Testis (tissue), 3 donors: Measurements from ENCODE around the gene TRMU. TPM values are rescaled to one million over a fixed set of nuclear protein-coding genes. Genes with fewer than 3 reads are reported as not detected.

Experiments
- DNase-seq: peaks from one replicate; pipeline ENCODE4 v3.0.0-alpha.2; 2019
- H3K27ac ChIP-seq, 2 donors: fragments of 200-600 bp; sonication (generic); one replicate each; pipeline ENCODE4 v1.5.1; 2019
- H3K27me3 ChIP-seq: fragments of 200-600 bp; sonication (generic); one replicate; pipeline ENCODE4 v1.5.1; 2019
- H3K36me3 ChIP-seq: fragments of 200-600 bp; sonication (generic); one replicate; pipeline ENCODE4 v1.5.1; 2017; ENCODE audit warnings: low read depth; ENCODE audit errors: missing control alignments
- H3K4me1 ChIP-seq: fragments of 200-600 bp; sonication (generic); one replicate; pipeline ENCODE4 v1.5.1; 2019
- H3K4me3 ChIP-seq, 2 donors: fragments of 200-600 bp; sonication (generic); one replicate each; pipeline ENCODE4 v1.5.1; 2017 to 2019
- H3K9me3 ChIP-seq: fragments of 200-600 bp; sonication (generic); one replicate; pipeline ENCODE4 v1.5.1; 2017
- POLR2A ChIP-seq: fragments of 450-650 bp; IDR thresholded peaks from one replicate; pipeline ENCODE4 v1.6.1; 2017; ENCODE audit warnings: antibody characterized with exemption, mild to moderate bottlenecking, moderate library complexity
- WGBS, 2 donors: methylation state at CpG; one replicate each; pipeline ENCODE4 v1.1.5; 2018; 5-methylcytosine and 5-hydroxymethylcytosine counted together
- intact Hi-C: fragments of 100-400 bp; cut with DNase I; formaldehyde crosslinking; loops from one replicate; pipeline ENCODE4 v1.15.1; 2023; ENCODE audit warnings: low total_unique reads
- polyA plus RNA-seq: library from polyadenylated mRNA; stranded (reverse); fragments of 350-450 nt; fragmentation: Illumina TruSeq; extraction: RNeasy Lipid Tissue Mini Kit (QIAGEN cat#74804); gene quantifications from one replicate; pipeline ENCODE4 v1.2.3, GENCODE V29; 2014; ENCODE audit warnings: low read depth, low replicate concordance; ENCODE audit not compliant: insufficient read depth
- total RNA-seq, 2 donors: library from RNA; depleted of rRNA; stranded (reverse); fragments of >200 nt; gene quantifications; one replicate each; pipeline ENCODE4 v1.2.3, GENCODE V29; 2016
- TF ChIP-seq, protein P1 (sequence below), 3 experiments: fragments of 450-650 bp in 2 of 3; fragments of 200-600 bp in 1 of 3; sonication (generic) in 1 of 3; IDR thresholded peaks; one replicate each; pipeline ENCODE4 v1.5.1; 2016 to 2019; ENCODE audit warnings: antibody characterized with exemption in 3 of 3, mild to moderate bottlenecking in 2 of 3, moderate library complexity in 1 of 3

The TRMU gene
- total and polyA plus RNA-seq, 3 donors from 2014 or later, result 24.8 to 63.5 (median 57.3) TPM

DNA sequence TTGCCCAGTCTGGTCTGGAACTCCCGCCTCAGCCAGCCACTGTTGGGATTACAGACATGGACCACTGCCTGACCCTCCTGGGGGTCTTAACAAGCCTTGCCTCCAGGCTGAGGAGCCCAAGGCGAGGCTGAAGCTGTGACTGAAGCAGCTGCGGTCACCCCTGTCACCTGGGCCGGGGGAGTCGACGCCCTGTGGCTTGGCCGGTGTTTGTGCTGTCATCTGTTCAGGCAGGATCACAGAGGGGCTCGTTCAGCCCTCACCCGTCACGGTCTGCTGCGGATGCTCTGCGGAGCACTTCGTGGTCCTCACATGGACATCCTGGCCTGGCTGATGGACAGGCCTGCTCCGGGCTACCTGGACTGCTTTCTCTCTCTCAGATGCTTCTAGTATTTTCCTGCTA, 23.8 kb downstream of the TRMU start:
- intact Hi-C loops, result no loop called here
- Histone ChIP-seq H3K4me3 (no peak overlapping the region), H3K4me1 (no peaks in the 10 kb centered on the region), H3K36me3 (no peaks in the 10 kb centered on the region), H3K27ac (no peak overlapping the region), H3K9me3 (no peaks in the 10 kb centered on the region), H3K27me3 (no peaks in the 10 kb centered on the region)
- WGBS, 2 donors, result 87 to 91% methylated on average over 7 to 14 of the region's 14 CpGs
- TF ChIP-seq POLR2A, result no peak
- TF ChIP-seq, protein P1, sequence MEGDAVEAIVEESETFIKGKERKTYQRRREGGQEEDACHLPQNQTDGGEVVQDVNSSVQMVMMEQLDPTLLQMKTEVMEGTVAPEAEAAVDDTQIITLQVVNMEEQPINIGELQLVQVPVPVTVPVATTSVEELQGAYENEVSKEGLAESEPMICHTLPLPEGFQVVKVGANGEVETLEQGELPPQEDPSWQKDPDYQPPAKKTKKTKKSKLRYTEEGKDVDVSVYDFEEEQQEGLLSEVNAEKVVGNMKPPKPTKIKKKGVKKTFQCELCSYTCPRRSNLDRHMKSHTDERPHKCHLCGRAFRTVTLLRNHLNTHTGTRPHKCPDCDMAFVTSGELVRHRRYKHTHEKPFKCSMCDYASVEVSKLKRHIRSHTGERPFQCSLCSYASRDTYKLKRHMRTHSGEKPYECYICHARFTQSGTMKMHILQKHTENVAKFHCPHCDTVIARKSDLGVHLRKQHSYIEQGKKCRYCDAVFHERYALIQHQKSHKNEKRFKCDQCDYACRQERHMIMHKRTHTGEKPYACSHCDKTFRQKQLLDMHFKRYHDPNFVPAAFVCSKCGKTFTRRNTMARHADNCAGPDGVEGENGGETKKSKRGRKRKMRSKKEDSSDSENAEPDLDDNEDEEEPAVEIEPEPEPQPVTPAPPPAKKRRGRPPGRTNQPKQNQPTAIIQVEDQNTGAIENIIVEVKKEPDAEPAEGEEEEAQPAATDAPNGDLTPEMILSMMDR (IDR thresholded peaks at IDR 0.05), result no peak
- no peak for DNase-seq

DNA sequence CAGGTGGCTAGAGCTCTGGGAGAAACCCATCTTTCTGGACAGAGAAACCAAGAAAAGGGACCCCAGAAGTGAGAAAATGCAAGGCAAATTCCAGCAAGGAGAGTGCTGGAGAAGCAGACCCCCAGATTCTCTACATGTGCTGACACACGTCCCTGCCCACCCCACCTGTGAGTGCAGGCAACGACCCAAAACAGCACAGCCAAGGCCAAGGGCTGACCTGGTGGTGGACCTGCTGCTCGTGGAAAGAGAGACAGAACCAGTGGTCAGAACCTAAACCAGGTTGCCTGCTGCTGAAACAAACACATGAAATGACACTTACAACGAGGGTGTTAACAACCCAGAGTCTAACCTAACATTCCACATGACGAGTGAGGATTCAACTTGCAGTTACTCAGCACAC, 24.6 kb downstream of the TRMU start:
- no peak overlapping the region for H3K4me3 ChIP-seq
- H3K36me3 ChIP-seq, result no peaks in the 10 kb centered on the region
- H3K27me3 ChIP-seq, result no peaks in the 10 kb centered on the region
- intact Hi-C loops, result loop anchor here (5.0 kb wide), 1 partner anchor 182 kb away; no protein-coding TSS in a partner anchor
- no peaks in the 10 kb centered on the region for H3K9me3 ChIP-seq
- H3K4me1 ChIP-seq, result no peaks in the 10 kb centered on the region
- no peak for DNase-seq
- TF ChIP-seq, protein P1 (IDR thresholded peaks at IDR 0.05), result no peak
- no peak for TF ChIP-seq POLR2A
- 67 to 89% methylated on average over 2 to 5 of the region's 5 CpGs for WGBS, 2 donors
- no peak overlapping the region for H3K27ac ChIP-seq

DNA sequence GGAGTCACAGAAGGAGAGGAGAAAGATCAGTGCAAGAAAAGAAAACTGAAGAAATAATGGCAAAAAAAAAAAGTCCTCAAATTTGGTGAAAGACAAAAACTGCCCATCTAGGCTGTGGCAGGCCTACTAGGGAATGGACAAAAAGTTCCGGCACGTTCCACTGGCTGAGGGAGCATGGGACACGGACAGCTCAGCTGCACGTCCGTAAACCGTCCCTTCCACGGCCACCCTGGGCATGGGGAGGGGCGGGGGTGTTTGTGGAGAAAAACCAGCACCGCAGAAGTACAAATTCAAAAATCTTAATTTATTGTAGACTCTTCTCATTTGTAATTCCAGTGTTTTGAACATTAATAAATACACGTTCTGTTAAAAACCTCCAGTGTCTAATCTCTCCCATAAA, 25.4 kb downstream of the TRMU start:
- Histone ChIP-seq H3K4me1 (no peaks in the 10 kb centered on the region), H3K4me3 (no peak overlapping the region), H3K27ac (no peak overlapping the region), H3K27me3 (no peaks in the 10 kb centered on the region), H3K36me3 (no peaks in the 10 kb centered on the region), H3K9me3 (no peaks in the 10 kb centered on the region)
- TF ChIP-seq POLR2A, result no peak
- intact Hi-C loops, result loop anchor here (5.0 kb wide), 1 partner anchor 181 kb away; no protein-coding TSS in a partner anchor
- no peak for DNase-seq
- 91 to 93% methylated on average over 10 of the region's 10 CpGs for WGBS, 2 donors

DNA sequence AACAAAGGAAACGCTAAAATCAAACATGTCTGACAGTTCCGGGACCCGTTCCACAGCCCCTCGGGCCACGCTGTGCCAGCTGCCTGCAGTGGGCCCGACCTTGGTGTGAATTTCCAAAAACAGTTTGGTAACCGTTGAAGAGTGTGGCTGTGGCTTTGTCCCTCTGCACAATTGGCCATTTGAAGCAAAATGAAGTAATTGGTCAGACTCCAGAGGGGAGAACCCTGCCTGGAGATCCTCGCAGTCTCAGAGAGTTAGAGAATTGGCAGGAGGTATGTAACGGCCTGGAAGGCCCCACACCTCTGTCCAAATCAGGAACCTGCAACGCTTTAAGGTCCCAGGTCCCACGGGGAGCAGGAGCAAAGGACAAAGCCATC, 26.3 kb downstream of the TRMU start:
- intact Hi-C loops, result loop anchor here (5.0 kb wide), 1 partner anchor 180 kb away; no protein-coding TSS in a partner anchor
- H3K27me3 ChIP-seq, result no peaks in the 10 kb centered on the region
- TF ChIP-seq POLR2A, result no peak
- TF ChIP-seq, protein P1 (IDR thresholded peaks at IDR 0.05), result no peak
- H3K27ac ChIP-seq, result no peak overlapping the region
- H3K36me3 ChIP-seq, result no peaks in the 10 kb centered on the region
- no peak overlapping the region for H3K4me3 ChIP-seq
- no peaks in the 10 kb centered on the region for H3K9me3 ChIP-seq
- no peak for DNase-seq
- WGBS, 2 donors, result 75 to 78% methylated on average over 8 to 11 of the region's 11 CpGs
- no peaks in the 10 kb centered on the region for H3K4me1 ChIP-seq

DNA sequence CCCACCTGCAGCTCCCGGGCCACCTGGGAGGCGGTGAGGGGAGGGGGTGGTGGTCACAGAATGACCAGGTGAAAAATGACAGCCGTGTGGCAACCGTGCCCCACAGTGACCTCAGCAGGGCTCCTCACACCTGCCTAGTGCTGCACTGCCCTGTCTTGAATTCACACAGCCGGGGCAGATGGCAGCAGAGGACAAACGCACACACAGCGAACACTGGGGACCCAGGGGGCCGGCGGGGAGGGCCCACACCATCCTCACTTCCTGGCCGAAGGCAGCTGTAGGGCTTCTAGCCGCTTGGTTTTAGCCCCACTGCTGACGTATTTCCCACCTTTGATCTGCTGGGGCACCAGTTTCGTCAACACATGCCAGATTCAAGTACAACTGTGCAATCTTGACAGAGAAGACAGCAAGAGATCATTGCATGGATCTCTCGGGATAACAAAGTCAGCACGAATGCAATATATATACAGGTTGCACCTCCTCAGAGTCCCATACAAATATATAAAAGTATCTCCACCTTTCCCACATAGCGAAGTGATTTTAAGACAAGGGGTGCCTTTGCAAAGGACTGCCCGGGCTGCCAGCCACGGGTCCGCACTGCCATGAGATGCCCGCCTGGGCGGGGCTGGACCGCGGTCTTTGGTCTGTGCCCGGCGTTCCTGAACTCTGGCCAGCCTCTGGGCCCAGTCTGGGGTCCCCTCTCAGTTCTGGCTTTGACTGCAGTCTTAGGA, 26.9 kb downstream of the TRMU start:
- no peak overlapping the region for H3K27ac ChIP-seq
- no peak for DNase-seq
- no peaks in the 10 kb centered on the region for H3K4me1 ChIP-seq
- TF ChIP-seq, protein P1 (IDR thresholded peaks at IDR 0.05), result no peak
- no peak for TF ChIP-seq POLR2A
- 71 to 77% methylated on average over 20 to 25 of the region's 25 CpGs for WGBS, 2 donors
- no peaks in the 10 kb centered on the region for H3K9me3 ChIP-seq
- no peak overlapping the region for H3K4me3 ChIP-seq
- intact Hi-C loops, result loop anchor here (5.0 kb wide), 1 partner anchor 180 kb away; no protein-coding TSS in a partner anchor
- no peaks in the 10 kb centered on the region for H3K27me3 ChIP-seq
- no peaks in the 10 kb centered on the region for H3K36me3 ChIP-seq
